GM12878 (cell line): ENCODE data around the gene RIPK3. TPM values are rescaled to one million over a fixed set of nuclear protein-coding genes. Genes with fewer than 3 reads are reported as not detected.

ENCODE experiments used
- ATAC-seq: fragments of 200-7000 bp; cut with Tn5 transposase; 3 replicates; pipeline ENCODE4 v1.9.1; 2020; ENCODE audit warnings: mild to moderate bottlenecking, moderate library complexity
- BruUV-seq: library from RNA; stranded (reverse); fragments of 400-500 nt; replicated peaks from 2 replicates; lab custom pipeline; 2021; lab: Mats Ljungman, UMichigan
- CTCF ChIA-PET: fragments of 300-600 bp; sonication (Branson Sonifier 250); formaldehyde crosslinking; extraction: SDS; loops from one replicate; lab custom pipeline; 2021; ENCODE audit warnings: inconsistent platforms; lab: Yijun Ruan, JAX
- POLR2A ChIA-PET: fragments of 350-600 bp; formaldehyde crosslinking; extraction: SDS; loops from one replicate; lab custom pipeline; 2021; ENCODE audit warnings: inconsistent platforms; lab: Charles Lee
- RAD21 ChIA-PET: fragments of 300-600 bp; sonication (Branson Sonifier 250); formaldehyde crosslinking; loops from one replicate; lab custom pipeline; 2023; ENCODE audit warnings: antibody characterized with exemption; ENCODE audit not compliant: unreplicated experiment; lab: Charles Lee
- SMC1A ChIA-PET: fragments of 300-600 bp; sonication (Branson Sonifier 250); formaldehyde crosslinking; loops from one replicate; lab custom pipeline; 2023; ENCODE audit not compliant: unreplicated experiment, uncharacterized antibody; lab: Charles Lee
- DNase-seq: peaks from one replicate; pipeline ENCODE4 v3.0.0-alpha.2; 2011; ENCODE audit warnings: low read depth, low spot score
- FAIRE-seq: peaks from 3 replicates; lab custom pipeline; 2011; peaks lifted over from hg19 to GRCh38; lab: Jason Lieb, UNC
- H2AFZ ChIP-seq: 2 replicates; pipeline ENCODE4 v1.6.0; 2011; ENCODE audit warnings: low read depth, low read length, control low read depth; ENCODE audit not compliant: control insufficient read depth
- H3K27ac ChIP-seq: 2 replicates; pipeline ENCODE4 v1.5.1; 2011; ENCODE audit warnings: control low read depth; ENCODE audit not compliant: control insufficient read depth, insufficient read depth
- H3K27me3 ChIP-seq, 2 experiments: replicated peaks in 1 of 2; 2 replicates each; pipeline versions ENCODE4 v1.6.0 to v1.6.1; 2011; ENCODE audit warnings: low read length in 1 of 2; ENCODE audit not compliant: control insufficient read depth in 2 of 2, insufficient read depth in 2 of 2
- H3K36me3 ChIP-seq, 2 experiments: 2 replicates each; pipeline ENCODE4 v1.5.1; 2011; ENCODE audit warnings: low read length in 1 of 2; ENCODE audit not compliant: control insufficient read depth in 2 of 2, insufficient read depth in 2 of 2
- H3K4me1 ChIP-seq: 2 replicates; pipeline ENCODE4 v1.6.1; 2011; ENCODE audit warnings: mild to moderate bottlenecking, low read length, moderate library complexity, mixed read lengths; ENCODE audit not compliant: control insufficient read depth, insufficient read depth
- H3K4me2 ChIP-seq: 2 replicates; pipeline ENCODE4 v1.6.0; 2011; ENCODE audit warnings: control low read depth; ENCODE audit not compliant: control insufficient read depth, insufficient read depth
- H3K4me3 ChIP-seq: fragments of 200-600 bp; sonication (generic); 2 replicates; pipeline ENCODE4 v1.5.1; 2016
- H3K79me2 ChIP-seq: 2 replicates; pipeline ENCODE4 v1.6.0; 2011; ENCODE audit warnings: low read length; ENCODE audit not compliant: control insufficient read depth, insufficient read depth
- H3K9ac ChIP-seq: 2 replicates; pipeline ENCODE4 v1.8.0; 2011; ENCODE audit warnings: low read length, control low read depth, mixed read lengths; ENCODE audit not compliant: control insufficient read depth, insufficient read depth
- H3K9me3 ChIP-seq: replicated peaks from 3 replicates; pipeline ENCODE4 v1.5.1; 2011; ENCODE audit warnings: mild to moderate bottlenecking, low read length; ENCODE audit not compliant: control insufficient read depth, insufficient read depth
- H4K20me1 ChIP-seq: 2 replicates; pipeline ENCODE4 v1.6.0; 2011; ENCODE audit not compliant: control insufficient read depth, insufficient read depth
- ASH2L ChIP-seq: fragments of 300-600, 200-600 bp; sonication (generic); IDR thresholded peaks from 2 replicates; pipeline ENCODE4 v1.6.1; 2017; ENCODE audit warnings: low read depth, mild to moderate bottlenecking, borderline replicate concordance
- ATF7 ChIP-seq: fragments of 450-650 bp; IDR thresholded peaks from 2 replicates; pipeline ENCODE4 v1.6.1; 2016; ENCODE audit warnings: low read depth, mild to moderate bottlenecking
- BCL3 ChIP-seq: IDR thresholded peaks from 2 replicates; pipeline ENCODE4 v1.6.1; 2011; ENCODE audit warnings: borderline replicate concordance, low read depth, mild to moderate bottlenecking, moderate library complexity, low read length; ENCODE audit not compliant: insufficient read depth, poor library complexity, severe bottlenecking
- BHLHE40 ChIP-seq, 2 experiments: fragments of 450-650 bp in 1 of 2; IDR thresholded peaks; 2 replicates each; pipeline ENCODE4 v1.6.1; 2011 to 2017; ENCODE audit warnings: low read depth in 2 of 2, borderline replicate concordance in 1 of 2, improper control_type of control experiment in 1 of 2, low read length in 1 of 2, mild to moderate bottlenecking in 1 of 2
- ESRRA ChIP-seq: IDR thresholded peaks from 2 replicates; pipeline ENCODE4 v1.6.1; 2012; ENCODE audit warnings: mild to moderate bottlenecking, low read length, improper control_type of control experiment
- MYB ChIP-seq: fragments of 150-350 bp; IDR thresholded peaks from 2 replicates; pipeline ENCODE4 v1.6.1; 2014; ENCODE audit warnings: mild to moderate bottlenecking, low read depth, low read length, borderline replicate concordance
- RCOR1 ChIP-seq: conservative IDR thresholded peaks from 2 replicates; pipeline ENCODE4 v1.6.1; 2012; ENCODE audit warnings: low read depth, low read length, improper control_type of control experiment
- SREBF1 ChIP-seq: IDR thresholded peaks from 2 replicates; pipeline ENCODE4 v1.6.1; 2012; ENCODE audit warnings: mild to moderate bottlenecking, low read length
- TCF3 ChIP-seq: IDR thresholded peaks from 2 replicates; pipeline ENCODE4 v1.6.1; 2012; ENCODE audit warnings: low read depth, mild to moderate bottlenecking, low read length, borderline replicate concordance; ENCODE audit not compliant: insufficient read depth
- WGBS: methylation state at CpG from one replicate; pipeline ENCODE4 v1.1.6; 2016; ENCODE audit warnings: low lambda C conversion rate; ENCODE audit not compliant: insufficient replicate concordance, insufficient coverage; ENCODE audit errors: missing lambda C conversion rate; 5-methylcytosine and 5-hydroxymethylcytosine counted together
- in situ Hi-C: fragments of 300-500 bp; cut with MboI; formaldehyde crosslinking; loops from 9 replicates; pipeline ENCODE4 v1.14.3; 2018; ENCODE audit warnings: mixed read lengths
- intact Hi-C: fragments of 100-400 bp; cut with micrococcal nuclease; formaldehyde crosslinking; loops from one replicate; pipeline ENCODE4 v1.14.2; 2022; ENCODE audit not compliant: unreplicated experiment
- polyA plus RNA-seq, 11 experiments: library from polyadenylated mRNA; depleted of rRNA in 4 of 11; unstranded in 6 of 11; stranded (reverse) in 5 of 11; fragments of >200 nt; fragmentation: Nextera tagmentation in 4 of 11; fragmentation: Illumina TruSeq in 1 of 11; extraction: Ambion mirVana in 4 of 11; extraction: Trizol in 1 of 11; gene quantifications; 1 replicate in 1 of 11; 2 replicates in 10 of 11; pipeline versions ENCODE4 v1.2.1 to v1.2.3, GENCODE V29; 2011 to 2016; ENCODE audit warnings: inconsistent platforms in 2 of 11, missing spikeins in 2 of 11, low read depth in 1 of 11
- total RNA-seq, 4 experiments: library from RNA; depleted of rRNA in 3 of 4; stranded (reverse); fragments of >200 nt in 3 of 4; fragmentation: Illumina TruSeq in 1 of 4; extraction: Trizol in 1 of 4; gene quantifications; 2 replicates each; pipeline versions ENCODE4 v1.2.1 to v1.2.3, GENCODE V29; 2013 to 2021
- TF ChIP-seq, protein P1 (sequence below): fragments of 450-650 bp; IDR thresholded peaks from 2 replicates; pipeline ENCODE4 v1.6.1; 2016; ENCODE audit warnings: mild to moderate bottlenecking

Gene RIPK3
- total and polyA plus RNA-seq, 10 of the 15 experiments (the other 5 are each of a cell fraction or from before 2014, with no cell fraction given), result 2.0 to 13.6 (median 8.1) TPM

DNA sequence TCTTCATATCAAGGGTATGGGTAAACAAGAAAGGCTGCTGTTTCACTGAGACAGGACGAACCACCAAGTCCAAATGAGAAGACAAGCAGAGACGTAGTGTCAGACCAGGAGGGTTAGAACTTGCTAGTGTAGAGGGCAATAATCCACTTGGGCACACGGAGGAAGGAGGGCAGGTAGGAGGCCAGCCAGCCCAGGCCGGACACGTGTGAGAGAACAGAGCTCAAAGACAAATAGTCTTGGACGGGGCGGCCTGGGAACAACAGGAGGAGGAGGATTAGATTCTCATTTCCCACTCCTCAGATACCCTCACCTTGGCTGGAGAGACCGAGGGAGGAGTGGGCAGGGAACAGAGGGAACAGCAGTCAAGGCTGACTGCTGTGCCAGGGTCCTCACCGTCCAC, 49.0 kb downstream of the RIPK3 start:
- WGBS, result 84% methylated on average over 9 of the region's 9 CpGs
- H3K9me3 ChIP-seq, result no peaks in the 10 kb centered on the region
- ATAC-seq, result no peak
- intact Hi-C loops (no loop called here), in situ Hi-C loops (no loop called here)
- H3K36me3 ChIP-seq, result peaks cover 13 to 29% of the 10 kb centered on the region in 2 experiments
- no peak for FAIRE-seq
- no peak overlapping the region for H3K4me2 ChIP-seq
- H4K20me1 ChIP-seq, result no peaks in the 10 kb centered on the region
- H2AFZ ChIP-seq, result no peak overlapping the region
- peaks cover 11% of the 10 kb centered on the region for H3K4me1 ChIP-seq
- H3K79me2 ChIP-seq, result no peaks in the 10 kb centered on the region
- ChIA-PET SMC1A (interaction anchor here (1.1 to 3.0 kb wide), 7 partner anchors 9 to 49 kb away, joined by 3 to 18 read pairs (median 8); partner anchors contain the start of genes CIDEB, DHRS1, NOP9 and RABGGTA), POLR2A (interaction anchor here (0.9 to 2.5 kb wide), 4 partner anchors 10 to 78 kb away, joined by 4 to 9 read pairs (median 6); partner anchors contain the start of gene TINF2), RAD21 (interaction anchor here (1.7 to 3.0 kb wide), 4 partner anchors 9 to 48 kb away, joined by 5 to 16 read pairs (median 10); partner anchors contain the start of genes DHRS1, NOP9 and TINF2), CTCF (interaction anchor here (0.7 to 13.4 kb wide), 7 partner anchors 9 to 94 kb away, joined by 3 to 269 read pairs (median 11); partner anchors contain the start of genes CIDEB, DHRS1, NOP9 and RABGGTA)
- H3K27ac ChIP-seq, result no peak overlapping the region
- TF ChIP-seq SREBF1 (no peak), RCOR1 (no peak), MYB (no peak)
- H3K9ac ChIP-seq, result no peak overlapping the region
- no peak overlapping the region for H3K4me3 ChIP-seq
- no TSS peak for BruUV-seq
- DNase-seq, result no peak
- no peaks in the 10 kb centered on the region for H3K27me3 ChIP-seq

DNA sequence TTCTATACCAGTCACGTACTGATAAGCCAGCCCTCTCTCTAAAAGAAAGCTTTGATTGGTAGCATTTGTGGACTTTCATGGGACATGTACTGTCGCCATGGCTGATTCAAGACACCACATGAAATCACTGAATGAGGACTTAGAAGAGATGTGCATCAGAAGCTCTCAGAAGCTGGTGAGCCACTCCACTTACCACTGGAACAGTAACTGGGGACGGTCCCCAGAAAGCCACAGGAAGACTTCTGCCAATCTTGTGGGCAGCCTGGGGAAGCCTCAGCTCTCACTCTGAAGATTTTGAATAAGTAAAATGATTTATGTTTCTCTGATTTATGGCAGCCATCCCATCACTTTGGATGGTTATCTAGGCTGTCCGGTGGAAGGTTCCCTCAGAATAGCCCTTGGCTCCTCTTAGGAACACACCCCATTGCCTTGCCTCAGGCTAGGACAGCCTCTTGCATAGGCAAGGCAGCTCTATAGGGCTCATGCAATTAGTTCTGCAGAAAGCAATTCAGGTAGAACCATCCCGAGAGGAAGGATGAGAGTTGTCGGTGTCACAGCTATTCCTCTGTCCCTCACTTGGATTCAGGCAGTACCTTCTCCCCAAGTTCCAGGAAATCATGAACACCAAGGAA, 50.0 kb downstream of the RIPK3 start:
- peak overlapping the region; percentile 42 for H3K4me2 ChIP-seq
- ChIA-PET CTCF (interaction anchor here (0.9 to 13.4 kb wide), 9 partner anchors 10 to 142 kb away, joined by 3 to 269 read pairs (median 5); partner anchors contain the start of genes CIDEB, DHRS1, NOP9 and RABGGTA), RAD21 (interaction anchor here (0.9 to 3.0 kb wide), 5 partner anchors 10 to 74 kb away, joined by 4 to 16 read pairs (median 6); partner anchors contain the start of genes DHRS1, MDP1, NOP9 and TINF2), SMC1A (interaction anchor here (0.6 to 3.0 kb wide), 10 partner anchors 8 to 48 kb away, joined by 3 to 18 read pairs (median 6); partner anchors contain the start of genes CIDEB, LTB4R2, RABGGTA and TINF2), POLR2A (interaction anchor here (0.6 to 2.5 kb wide), 8 partner anchors 9 to 161 kb away, joined by 3 to 9 read pairs (median 5); partner anchors contain the start of genes CHMP4A and TINF2)
- WGBS, result 38% methylated on average over 6 of the region's 6 CpGs
- no peak overlapping the region for H3K4me3 ChIP-seq
- H4K20me1 ChIP-seq, result no peaks in the 10 kb centered on the region
- H2AFZ ChIP-seq, result no peak overlapping the region
- intact Hi-C loops (no loop called here), in situ Hi-C loops (no loop called here)
- no peaks in the 10 kb centered on the region for H3K79me2 ChIP-seq
- H3K9me3 ChIP-seq, result no peaks in the 10 kb centered on the region
- H3K27me3 ChIP-seq, result no peaks in the 10 kb centered on the region
- ATAC-seq (peak; percentile 95), DNase-seq (no peak), FAIRE-seq (no peak)
- H3K36me3 ChIP-seq, result peaks cover 12 to 26% of the 10 kb centered on the region in 2 experiments
- H3K4me1 ChIP-seq, result peaks cover 11% of the 10 kb centered on the region
- 0 out of 2 replicates have a peak overlapping the region, but pooled peaks have one; percentile 24 for H3K27ac ChIP-seq
- BruUV-seq, result no TSS peak
- no peak overlapping the region for H3K9ac ChIP-seq
- TF ChIP-seq BHLHE40 (IDR thresholded peaks at IDR 0.05; ENCODE audit: borderline replicate concordance in 1 of 2, low read depth in 2 of 2, low read length in 1 of 2), result peak in 1 of 2 experiments; percentile 7; a peak in 1 of 4 replicates
- 0 out of 2 replicates have a peak, but pooled peaks have one; percentile 23 for TF ChIP-seq ATF7
- TF ChIP-seq ESRRA, result no peak
- TF ChIP-seq ASH2L, result no peak
- TF ChIP-seq BCL3, result peak; percentile 49
- TF ChIP-seq TCF3, result no peak
- TF ChIP-seq, protein P1, sequence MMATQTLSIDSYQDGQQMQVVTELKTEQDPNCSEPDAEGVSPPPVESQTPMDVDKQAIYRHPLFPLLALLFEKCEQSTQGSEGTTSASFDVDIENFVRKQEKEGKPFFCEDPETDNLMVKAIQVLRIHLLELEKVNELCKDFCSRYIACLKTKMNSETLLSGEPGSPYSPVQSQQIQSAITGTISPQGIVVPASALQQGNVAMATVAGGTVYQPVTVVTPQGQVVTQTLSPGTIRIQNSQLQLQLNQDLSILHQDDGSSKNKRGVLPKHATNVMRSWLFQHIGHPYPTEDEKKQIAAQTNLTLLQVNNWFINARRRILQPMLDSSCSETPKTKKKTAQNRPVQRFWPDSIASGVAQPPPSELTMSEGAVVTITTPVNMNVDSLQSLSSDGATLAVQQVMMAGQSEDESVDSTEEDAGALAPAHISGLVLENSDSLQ, result peak; percentile 62; the same call in 1 of the 2 replicates
